HepG2 (cell line): ENCODE data around the gene FAM120AOS. TPM values are rescaled to one million over a fixed set of nuclear protein-coding genes. Genes with fewer than 3 reads are reported as not detected.

Experiments
- ZNF263 ChIP-seq: sonication (generic); formaldehyde crosslinking; IDR thresholded peaks from 2 replicates; pipeline ENCODE4 v1.4.0; 2020; ENCODE audit warnings: missing genetic modification reagents
- polyA plus RNA-seq, 8 experiments: library from polyadenylated mRNA; depleted of rRNA in 3 of 8; stranded (reverse) in 7 of 8; unstranded in 1 of 8; fragments of >200 nt; fragmentation: Illumina TruSeq in 4 of 8; extraction: Trizol in 4 of 8; gene quantifications; 2 replicates each; pipeline versions ENCODE4 v1.2.1 to v1.2.3, GENCODE V29; 2011 to 2016; ENCODE audit warnings: low read depth in 4 of 8, missing spikeins in 1 of 8, mixed read lengths in 1 of 8; ENCODE audit not compliant: insufficient read depth in 1 of 8
- total RNA-seq, 5 experiments: library from RNA; depleted of rRNA; stranded (reverse); fragments of >200 nt; fragmentation: Illumina TruSeq; extraction: Trizol; gene quantifications; 2 replicates each; pipeline ENCODE4 v1.2.3, GENCODE V29; 2016; ENCODE audit warnings: low read depth in 1 of 5
- TF ChIP-seq, protein P1 (sequence below): sonication (generic); formaldehyde crosslinking; IDR thresholded peaks from 2 replicates; pipeline ENCODE4 v1.4.0; 2020; ENCODE audit warnings: missing genetic modification reagents
- TF ChIP-seq, protein P2 (sequence below): sonication (generic); formaldehyde crosslinking; IDR thresholded peaks from 2 replicates; pipeline ENCODE4 v1.5.0; 2020; ENCODE audit warnings: mild to moderate bottlenecking, missing genetic modification reagents
- TF ChIP-seq, protein P3 (sequence below): sonication (generic); formaldehyde crosslinking; IDR thresholded peaks from 2 replicates; pipeline ENCODE4 v1.4.0; 2020; ENCODE audit warnings: mild to moderate bottlenecking, missing genetic modification reagents
- TF ChIP-seq, protein P4 (sequence below): sonication (generic); formaldehyde crosslinking; IDR thresholded peaks from 2 replicates; pipeline ENCODE4 v1.8.1; 2023; ENCODE audit warnings: missing genetic modification reagents, mild to moderate bottlenecking, borderline replicate concordance

FAM120AOS gene
- total and polyA plus RNA-seq, 2 of the 13 experiments (the other 11 are each of a cell fraction or from before 2014, with no cell fraction given) = 28.2 to 34.6 TPM

DNA sequence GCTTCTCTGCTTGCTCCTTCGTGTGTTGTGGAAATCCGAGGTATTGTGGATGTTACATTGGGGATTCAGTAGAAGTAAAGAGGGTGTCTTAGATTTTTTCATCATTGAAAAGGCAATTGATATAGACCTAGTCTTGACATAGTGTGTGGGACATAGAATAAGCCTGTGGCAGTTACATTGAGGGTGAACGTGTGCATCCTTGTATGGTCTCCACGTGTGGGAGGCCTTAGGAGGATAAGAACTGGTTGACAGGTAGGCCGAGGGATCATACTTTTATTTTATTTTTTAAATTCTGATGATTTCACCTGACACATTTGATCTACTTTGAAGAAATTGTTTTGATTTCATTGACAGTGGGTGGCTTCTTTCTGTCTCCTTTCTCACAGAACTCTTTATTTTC is 17.0 kb upstream of the FAM120AOS start (continued):
- TF ChIP-seq, protein P1, sequence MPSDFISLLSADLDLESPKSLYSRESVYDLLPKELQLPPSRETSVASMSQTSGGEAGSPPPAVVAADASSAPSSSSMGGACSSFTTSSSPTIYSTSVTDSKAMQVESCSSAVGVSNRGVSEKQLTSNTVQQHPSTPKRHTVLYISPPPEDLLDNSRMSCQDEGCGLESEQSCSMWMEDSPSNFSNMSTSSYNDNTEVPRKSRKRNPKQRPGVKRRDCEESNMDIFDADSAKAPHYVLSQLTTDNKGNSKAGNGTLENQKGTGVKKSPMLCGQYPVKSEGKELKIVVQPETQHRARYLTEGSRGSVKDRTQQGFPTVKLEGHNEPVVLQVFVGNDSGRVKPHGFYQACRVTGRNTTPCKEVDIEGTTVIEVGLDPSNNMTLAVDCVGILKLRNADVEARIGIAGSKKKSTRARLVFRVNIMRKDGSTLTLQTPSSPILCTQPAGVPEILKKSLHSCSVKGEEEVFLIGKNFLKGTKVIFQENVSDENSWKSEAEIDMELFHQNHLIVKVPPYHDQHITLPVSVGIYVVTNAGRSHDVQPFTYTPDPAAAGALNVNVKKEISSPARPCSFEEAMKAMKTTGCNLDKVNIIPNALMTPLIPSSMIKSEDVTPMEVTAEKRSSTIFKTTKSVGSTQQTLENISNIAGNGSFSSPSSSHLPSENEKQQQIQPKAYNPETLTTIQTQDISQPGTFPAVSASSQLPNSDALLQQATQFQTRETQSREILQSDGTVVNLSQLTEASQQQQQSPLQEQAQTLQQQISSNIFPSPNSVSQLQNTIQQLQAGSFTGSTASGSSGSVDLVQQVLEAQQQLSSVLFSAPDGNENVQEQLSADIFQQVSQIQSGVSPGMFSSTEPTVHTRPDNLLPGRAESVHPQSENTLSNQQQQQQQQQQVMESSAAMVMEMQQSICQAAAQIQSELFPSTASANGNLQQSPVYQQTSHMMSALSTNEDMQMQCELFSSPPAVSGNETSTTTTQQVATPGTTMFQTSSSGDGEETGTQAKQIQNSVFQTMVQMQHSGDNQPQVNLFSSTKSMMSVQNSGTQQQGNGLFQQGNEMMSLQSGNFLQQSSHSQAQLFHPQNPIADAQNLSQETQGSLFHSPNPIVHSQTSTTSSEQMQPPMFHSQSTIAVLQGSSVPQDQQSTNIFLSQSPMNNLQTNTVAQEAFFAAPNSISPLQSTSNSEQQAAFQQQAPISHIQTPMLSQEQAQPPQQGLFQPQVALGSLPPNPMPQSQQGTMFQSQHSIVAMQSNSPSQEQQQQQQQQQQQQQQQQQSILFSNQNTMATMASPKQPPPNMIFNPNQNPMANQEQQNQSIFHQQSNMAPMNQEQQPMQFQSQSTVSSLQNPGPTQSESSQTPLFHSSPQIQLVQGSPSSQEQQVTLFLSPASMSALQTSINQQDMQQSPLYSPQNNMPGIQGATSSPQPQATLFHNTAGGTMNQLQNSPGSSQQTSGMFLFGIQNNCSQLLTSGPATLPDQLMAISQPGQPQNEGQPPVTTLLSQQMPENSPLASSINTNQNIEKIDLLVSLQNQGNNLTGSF (CRISPR knock-in tag) = no peak
- TF ChIP-seq, protein P2, sequence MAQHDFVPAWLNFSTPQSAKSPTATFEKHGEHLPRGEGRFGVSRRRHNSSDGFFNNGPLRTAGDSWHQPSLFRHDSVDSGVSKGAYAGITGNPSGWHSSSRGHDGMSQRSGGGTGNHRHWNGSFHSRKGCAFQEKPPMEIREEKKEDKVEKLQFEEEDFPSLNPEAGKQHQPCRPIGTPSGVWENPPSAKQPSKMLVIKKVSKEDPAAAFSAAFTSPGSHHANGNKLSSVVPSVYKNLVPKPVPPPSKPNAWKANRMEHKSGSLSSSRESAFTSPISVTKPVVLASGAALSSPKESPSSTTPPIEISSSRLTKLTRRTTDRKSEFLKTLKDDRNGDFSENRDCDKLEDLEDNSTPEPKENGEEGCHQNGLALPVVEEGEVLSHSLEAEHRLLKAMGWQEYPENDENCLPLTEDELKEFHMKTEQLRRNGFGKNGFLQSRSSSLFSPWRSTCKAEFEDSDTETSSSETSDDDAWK (CRISPR knock-in tag) = no peak
- TF ChIP-seq ZNF263 (CRISPR knock-in tag) = no peak
- TF ChIP-seq, protein P3, sequence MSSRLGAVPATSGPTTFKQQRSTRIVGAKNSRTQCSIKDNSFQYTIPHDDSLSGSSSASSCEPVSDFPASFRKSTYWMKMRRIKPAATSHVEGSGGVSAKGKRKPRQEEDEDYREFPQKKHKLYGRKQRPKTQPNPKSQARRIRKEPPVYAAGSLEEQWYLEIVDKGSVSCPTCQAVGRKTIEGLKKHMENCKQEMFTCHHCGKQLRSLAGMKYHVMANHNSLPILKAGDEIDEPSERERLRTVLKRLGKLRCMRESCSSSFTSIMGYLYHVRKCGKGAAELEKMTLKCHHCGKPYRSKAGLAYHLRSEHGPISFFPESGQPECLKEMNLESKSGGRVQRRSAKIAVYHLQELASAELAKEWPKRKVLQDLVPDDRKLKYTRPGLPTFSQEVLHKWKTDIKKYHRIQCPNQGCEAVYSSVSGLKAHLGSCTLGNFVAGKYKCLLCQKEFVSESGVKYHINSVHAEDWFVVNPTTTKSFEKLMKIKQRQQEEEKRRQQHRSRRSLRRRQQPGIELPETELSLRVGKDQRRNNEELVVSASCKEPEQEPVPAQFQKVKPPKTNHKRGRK = no peak
- TF ChIP-seq, protein P4, sequence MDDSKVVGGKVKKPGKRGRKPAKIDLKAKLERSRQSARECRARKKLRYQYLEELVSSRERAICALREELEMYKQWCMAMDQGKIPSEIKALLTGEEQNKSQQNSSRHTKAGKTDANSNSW (CRISPR knock-in tag) = no peak
